IPS-NIHi7 (cell line): ENCODE results near the gene UCN.

Experiments used
- DNase-seq: peaks from one replicate; pipeline ENCODE4 v3.0.0; 2012; ENCODE audit warnings: mixed read lengths; ENCODE audit errors: extremely low spot score

The UCN gene

GRCh38 chr2:27261241-27261925 lies 46.9 kb downstream of the UCN start:
- DNase-seq = no peak

DNA sequence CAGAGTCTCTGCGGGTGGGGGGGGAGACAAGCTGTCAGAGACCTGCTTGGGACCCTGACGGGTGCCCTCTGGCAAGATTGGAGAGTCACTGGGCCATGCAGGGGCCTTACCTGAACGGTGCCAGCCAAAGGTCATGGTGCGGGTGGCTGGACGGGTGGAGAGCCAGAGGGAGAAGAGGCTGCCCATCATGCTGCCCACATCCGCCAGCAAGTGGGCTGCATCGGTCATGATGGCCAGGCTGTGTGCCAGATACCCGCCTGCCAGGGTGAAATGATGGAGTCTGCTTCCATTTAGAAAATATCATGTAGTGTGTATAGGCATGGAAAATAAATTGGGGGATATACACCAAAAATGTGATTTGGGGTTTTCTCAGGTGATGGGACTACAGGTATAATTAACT lies 50.2 kb downstream of the UCN start:
- no peak for DNase-seq
